WI38 (cell line): ENCODE measurements around the gene ERGIC3.

Experiments used
- H3K4me3 ChIP-seq: 2 replicates; pipeline ENCODE4 v1.5.1; 2011; ENCODE audit warnings: low read depth, mild to moderate bottlenecking, control low read depth, low read length
- CTCF ChIP-seq: IDR thresholded peaks from 2 replicates; pipeline ENCODE4 v1.5.1; 2012; ENCODE audit warnings: low read depth, mild to moderate bottlenecking, control low read depth, low read length

The ERGIC3 gene

DNA sequence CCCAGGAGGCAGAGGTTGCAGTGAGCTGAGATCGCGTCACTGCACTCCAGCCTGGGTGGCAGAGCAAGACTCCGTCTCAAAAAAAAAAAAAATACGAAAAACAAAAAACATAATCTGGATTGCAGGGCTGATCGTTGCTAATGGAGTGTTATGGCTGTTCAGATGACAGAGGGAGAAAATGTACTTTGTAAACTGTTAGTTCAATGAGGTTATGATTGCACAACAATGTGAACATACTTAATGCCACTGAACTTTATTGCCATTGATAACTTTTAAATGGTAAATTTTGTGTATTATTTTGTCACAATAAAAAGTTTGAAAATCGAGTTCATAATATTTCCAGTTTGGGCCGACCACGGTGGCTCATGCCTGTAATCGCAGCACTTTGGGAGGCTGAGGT lies 22.9 kb upstream of the ERGIC3 start:
- no peak for TF ChIP-seq CTCF
- H3K4me3 ChIP-seq: no peak overlapping the region

GRCh38 chr20:35523298-35523888 lies 18.5 kb upstream of the ERGIC3 start:
- TF ChIP-seq CTCF: peak; percentile 79
- H3K4me3 ChIP-seq: no peak overlapping the region

DNA sequence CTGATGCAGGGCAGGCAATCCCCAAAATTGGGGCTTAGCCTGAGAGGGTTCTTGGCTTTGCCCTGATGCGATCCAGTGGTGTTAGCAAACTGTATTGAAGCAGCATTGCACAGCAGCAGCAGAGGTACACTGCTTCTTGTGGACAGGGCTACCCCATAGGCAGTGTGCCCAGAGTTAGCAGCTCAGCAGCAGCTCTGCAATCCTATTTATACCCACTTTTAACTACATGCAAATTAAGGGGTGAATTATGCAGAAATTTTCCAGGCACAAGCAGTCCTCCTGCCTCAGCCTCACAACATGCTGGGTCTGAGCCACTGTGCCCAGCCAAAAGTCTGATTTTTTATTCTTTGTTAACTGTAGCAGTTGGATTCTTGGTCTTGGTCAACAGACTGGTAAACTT lies 16.2 kb upstream of the ERGIC3 start:
- no peak overlapping the region for H3K4me3 ChIP-seq
- no peak for TF ChIP-seq CTCF

GRCh38 chr20:35527122-35527769 lies 14.6 kb upstream of the ERGIC3 start:
- no peak overlapping the region for H3K4me3 ChIP-seq
- TF ChIP-seq CTCF: no peak

DNA sequence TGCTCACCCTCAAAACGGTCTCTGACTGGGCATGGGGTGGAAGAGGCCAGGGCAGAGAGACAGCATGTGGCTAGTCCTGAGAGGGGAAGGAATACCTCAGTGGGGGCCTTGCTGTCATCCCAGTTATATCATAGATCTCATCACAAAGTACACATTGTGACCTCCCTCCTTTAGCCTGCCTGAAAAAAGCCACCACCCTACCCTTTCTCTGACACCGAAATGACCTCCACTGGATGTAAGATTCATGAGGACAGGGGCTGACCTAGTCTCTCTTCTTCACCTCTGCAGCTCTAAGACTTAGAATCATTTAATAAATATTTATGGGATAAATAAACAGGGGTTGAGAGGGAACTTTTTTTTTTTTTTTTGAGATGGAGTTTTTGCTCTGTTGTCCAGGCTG lies 12.3 kb upstream of the ERGIC3 start, which contains the start of gene C20orf173:
Gene C20orf173 (minus strand): TSS at position 101 of the 400 bp plus-strand sequence. CDS start 279 bp downstream, outside the sequence.
- TF ChIP-seq CTCF: no peak
- H3K4me3 ChIP-seq: no peak within 1 kb of the TSS

GRCh38 chr20:35539756-35540212 lies 2.1 kb upstream of the ERGIC3 start:
- TF ChIP-seq CTCF: no peak
- H3K4me3 ChIP-seq: no peak overlapping the region

DNA sequence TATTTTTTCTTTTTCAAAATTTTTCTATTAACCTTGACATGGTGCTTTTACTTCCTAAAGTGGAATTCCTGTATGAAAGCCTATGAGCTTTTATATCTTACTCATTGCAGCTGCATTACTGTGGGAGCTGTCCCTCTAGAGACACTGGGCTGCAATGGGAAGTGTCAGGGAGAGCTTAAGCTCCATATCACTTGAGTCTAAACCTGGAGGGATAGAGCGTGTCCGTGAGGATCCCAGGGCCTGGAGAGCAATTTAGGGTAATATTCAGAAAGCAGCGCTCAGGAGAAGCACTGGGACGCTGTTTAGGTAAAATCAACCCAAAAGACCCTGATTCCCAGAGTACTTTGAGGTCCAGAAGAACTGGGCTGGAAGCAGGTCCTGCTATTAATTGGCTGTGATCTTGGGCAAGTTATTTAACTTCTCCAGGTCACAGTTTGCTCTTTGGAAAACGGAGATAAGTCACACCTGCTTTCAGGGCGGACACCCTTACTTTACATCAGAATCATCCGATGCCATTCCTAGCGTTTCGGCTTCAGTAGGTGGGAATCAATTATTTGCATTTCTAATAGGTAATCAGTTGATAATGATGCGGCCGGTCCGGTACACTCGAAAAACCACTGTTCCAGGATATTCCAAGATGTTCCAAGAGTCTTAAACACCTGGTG lies 628 bp upstream of the ERGIC3 start:
- TF ChIP-seq CTCF: no peak
- peak overlapping the region; percentile 87 for H3K4me3 ChIP-seq
